NCI-H2081 (cell line): ENCODE measurements around the gene GOLGA1.

ENCODE experiments used
- DNase-seq, 2 experiments: peaks; one replicate each; lab custom pipeline; 2025; lab: John Stamatoyannopoulos, UW

The GOLGA1 gene

DNA sequence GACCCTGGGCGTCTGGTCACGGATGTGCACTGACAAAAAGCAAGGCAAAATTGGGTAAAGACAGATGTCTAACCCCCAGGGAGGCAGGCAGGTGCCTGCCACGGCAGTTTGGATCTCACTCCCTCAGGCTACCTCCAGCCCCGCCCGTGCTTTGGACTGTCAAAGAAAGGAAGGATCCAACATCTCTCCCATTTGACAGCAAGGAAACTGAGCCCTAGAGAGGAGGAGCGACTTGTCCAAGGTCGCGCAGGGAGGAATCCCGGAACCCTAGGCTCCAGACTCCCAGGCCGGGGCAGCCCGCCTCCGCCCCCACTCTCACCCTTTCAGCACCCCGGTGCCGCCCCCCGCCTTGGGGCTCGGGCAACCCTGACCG lies 376 bp downstream of the GOLGA1 start:
- DNase-seq = peak; percentile 87 to 96

DNA sequence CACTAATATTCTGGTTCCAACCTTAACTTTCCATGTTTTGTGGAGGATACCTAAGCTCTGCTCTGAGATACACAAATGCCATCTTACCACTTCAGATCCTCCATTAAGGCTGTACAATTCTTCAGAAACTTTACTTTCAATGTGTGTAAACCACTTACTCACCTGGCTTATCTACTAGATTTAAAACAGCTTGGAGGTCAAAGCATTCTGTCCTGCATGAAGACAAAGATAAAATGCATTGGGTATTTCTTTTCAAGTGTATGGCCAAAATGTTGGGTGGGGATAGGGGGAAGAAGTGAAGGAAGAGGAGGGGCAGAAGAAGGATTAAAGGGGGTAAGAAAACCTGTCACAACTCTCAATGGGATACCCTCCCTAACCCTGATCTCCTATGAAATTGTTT lies 939 bp downstream of the GOLGA1 start:
- no peak for DNase-seq

DNA sequence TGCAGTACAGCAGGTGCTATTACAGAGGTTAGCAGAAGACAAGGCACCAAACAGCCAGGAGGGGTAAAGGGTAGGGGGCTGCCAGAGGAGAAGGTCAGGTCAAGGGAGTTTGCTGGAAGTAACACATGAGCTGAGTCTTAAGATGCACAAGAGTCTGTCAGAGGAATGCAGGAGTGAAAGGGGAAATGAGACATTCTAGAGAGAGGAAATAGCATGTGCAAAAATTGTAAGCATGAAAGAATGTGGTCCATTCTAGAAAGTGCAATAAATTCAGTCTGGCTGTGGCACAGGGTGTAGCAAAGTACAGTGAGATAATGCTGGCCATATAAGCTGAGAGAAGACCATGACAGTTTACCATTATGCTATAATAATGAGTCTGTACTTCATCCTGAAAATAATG lies 6.6 kb downstream of the GOLGA1 start:
- DNase-seq = no peak

DNA sequence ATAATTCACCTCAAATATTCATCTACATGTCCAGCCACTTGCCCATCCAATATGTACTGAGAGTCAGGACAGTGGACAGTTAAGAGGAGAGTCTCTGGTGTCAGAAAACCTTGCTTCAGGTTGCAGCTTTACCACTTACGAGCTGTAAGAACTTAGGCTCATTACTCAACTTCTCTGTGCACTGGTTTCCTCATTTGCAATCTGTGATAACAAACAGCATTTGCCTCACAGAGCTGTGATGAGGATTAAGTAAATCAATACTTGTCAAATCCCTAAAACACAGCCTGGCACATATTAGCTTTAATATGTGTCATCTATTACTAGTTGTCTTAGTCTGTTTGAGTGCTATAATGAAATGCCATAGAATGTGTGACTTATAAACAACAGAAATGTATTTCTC lies 8.6 kb downstream of the GOLGA1 start:
- DNase-seq = no peak

DNA sequence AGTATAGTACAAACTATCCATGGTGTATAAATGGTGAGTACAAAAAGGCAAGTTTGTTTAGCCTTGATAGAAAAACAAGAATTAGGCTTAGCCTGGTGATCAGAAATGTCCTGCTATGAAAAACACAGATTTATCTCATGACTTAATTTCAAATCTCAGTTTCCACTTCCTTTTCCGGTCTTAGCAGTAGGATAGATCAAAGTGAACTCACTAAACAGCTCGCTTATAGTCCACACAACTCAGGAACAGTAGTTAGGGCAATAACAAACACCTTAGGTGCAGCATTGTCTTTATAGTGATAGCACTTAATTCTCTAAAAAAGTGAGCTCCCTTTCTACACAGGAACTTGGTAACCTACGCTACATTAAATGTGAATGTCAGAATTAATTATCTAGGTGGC lies 11.4 kb downstream of the GOLGA1 start:
- DNase-seq = no peak

DNA sequence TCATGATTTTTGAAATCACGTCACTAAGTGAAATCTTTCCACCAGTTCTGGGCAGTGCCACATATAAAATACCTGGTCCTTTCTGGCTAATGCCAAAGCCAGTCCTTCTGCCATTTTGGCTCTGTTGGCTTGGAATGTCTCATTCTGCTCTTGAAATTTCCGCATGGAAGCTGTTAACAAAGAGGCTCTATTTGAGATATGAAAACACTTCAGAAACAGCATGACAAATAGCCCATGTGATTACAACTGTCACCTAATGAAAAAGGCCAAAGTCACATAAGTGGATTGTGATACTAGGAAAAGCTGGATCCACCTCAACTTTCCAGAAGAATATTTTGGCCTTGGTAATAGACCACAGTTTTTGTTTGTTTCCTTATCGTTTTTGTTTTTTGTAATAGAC lies 12.8 kb downstream of the GOLGA1 start:
- no peak for DNase-seq

DNA sequence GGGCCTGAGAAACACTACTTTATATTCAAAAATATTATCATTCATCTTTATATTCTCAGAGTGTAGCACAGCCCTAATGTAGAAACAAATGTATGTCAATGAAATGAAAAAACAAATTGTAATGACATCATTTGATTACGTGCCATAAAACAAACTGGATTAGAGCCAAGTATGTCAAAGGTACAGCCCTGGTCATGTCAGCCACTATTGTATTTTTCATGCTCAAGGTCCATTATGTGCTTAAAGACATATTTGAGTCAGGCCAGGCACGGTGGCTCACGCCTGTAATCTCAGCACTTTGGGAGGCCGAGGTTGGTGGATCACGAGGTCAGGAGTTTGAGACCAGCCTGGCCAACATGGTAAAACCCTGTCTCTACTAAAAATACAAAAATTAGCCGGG lies 20.5 kb downstream of the GOLGA1 start:
- DNase-seq = peak in 1 of 2 experiments; percentile 12

DNA sequence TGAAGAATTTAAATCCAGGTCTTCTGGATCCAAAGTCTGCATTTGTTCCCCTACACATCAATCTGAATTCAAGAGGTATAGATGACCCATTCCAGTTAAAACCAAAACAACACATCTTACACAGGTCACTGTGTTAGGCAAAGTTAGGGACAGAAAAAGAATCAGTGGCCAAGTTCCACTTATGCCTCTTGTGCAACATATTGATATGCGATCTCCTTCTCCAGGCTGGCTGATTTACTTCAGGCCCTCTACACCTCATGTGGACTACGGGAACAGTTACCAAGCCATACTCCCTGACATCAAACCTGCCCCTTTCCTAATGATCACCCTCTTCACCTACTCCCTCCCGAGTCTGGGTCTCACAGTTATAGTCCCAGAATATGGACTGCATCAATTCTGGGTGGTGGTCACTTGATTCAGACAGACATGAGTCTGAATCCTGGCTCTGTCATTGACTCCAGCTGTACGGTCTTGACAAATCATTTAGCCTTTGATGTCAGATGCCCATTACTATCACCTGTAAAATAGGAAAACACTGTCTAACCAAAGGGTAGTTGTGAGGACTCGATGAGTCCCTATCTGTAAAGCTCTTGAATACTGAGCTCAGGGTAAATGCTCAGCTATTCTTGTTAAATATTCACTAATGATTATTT lies 26.0 kb downstream of the GOLGA1 start:
- no peak for DNase-seq

DNA sequence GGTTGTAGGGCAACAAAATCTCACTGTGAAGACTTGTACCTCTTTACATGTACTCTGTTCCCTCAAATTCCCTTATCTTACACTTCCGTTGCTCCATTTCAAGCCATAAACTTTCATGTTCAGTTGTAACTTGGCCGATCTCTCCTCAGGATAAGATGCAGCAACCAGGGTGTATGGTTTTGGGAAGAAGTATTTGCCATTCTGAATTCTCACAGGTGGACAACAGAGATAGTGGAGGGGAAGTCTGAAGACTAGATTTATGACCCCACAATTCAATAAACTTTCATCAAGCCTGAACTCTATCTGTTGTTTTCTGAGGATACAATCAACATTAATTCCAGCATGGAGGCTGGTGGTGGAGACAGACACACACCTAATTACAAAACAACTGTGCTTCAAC lies 27.5 kb downstream of the GOLGA1 start:
- no peak for DNase-seq

DNA sequence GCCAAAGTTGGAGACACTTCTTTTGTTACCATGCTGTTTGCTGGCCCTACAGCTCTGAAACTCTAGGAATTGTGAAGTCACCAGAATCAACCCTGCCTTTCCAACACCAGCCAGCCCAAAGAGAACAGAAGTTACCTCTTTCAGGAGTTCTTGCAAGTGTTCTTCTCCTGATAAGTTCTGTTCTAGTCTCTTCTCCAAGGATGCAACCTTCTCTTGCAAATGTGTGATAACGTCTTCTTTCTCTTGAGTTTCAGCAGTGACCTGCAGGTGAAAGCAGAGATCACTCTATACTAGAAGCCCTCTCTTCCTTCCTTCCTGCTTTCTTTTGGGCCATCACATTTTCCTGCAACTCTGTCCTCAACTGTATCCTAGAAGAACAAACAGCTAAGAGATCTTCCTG lies 29.1 kb downstream of the GOLGA1 start:
- no peak for DNase-seq

DNA sequence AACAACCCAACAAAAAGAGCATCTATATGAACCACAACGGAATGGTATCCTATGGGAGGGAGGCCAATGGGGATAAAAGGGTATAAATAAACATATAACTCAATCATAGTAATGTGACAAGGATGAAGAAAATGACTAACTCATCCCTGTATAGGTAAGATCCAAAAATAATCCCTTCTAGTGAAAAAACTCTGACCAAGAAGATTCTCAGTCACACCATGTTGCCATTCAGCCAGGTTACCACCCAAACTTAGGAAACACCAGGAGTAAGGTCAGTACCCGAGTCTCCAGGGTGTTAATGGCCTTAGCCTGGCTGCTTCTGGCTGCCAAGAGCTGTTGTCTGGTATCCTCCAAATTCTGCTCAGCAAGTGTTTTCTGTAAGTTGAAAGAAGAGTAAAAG lies 32.8 kb downstream of the GOLGA1 start:
- no peak for DNase-seq

DNA sequence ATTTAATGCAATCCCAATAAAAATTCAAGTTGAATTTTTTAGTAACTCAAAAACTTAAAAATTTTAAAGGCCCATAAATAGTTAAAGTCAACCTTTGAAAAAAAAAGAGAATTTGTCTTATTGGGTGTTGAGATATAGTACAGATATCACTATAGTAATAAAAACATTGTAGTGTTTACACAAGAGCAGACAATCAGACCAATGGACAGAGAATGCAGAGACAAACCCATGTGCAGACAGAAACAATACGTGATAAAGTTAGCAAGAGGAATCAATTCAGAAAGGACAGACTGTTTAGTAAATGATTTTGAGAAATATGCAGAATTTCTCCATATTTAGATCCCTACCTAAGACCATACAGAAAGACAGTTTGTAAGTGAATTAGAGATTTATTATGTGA lies 33.9 kb downstream of the GOLGA1 start:
- no peak for DNase-seq

DNA sequence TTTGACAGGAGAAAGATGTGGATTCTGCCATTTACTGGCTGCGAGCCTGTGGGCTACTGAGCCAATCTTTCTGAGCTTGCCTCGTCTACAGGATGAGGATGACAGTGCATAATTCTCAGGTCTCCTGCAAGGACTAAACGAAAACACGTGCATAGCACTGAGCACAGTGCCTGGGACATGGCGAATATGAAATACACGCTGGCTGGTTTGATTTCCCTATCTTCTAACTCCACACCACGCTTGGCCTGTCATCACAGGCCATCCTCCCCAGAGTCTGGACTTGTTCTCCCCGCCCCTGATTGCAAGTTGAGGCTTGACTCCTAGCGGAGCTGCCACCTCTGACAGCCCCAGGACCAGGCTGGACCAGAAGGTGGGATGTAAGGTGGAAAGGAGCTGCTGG lies 41.0 kb downstream of the GOLGA1 start:
- DNase-seq = no peak

DNA sequence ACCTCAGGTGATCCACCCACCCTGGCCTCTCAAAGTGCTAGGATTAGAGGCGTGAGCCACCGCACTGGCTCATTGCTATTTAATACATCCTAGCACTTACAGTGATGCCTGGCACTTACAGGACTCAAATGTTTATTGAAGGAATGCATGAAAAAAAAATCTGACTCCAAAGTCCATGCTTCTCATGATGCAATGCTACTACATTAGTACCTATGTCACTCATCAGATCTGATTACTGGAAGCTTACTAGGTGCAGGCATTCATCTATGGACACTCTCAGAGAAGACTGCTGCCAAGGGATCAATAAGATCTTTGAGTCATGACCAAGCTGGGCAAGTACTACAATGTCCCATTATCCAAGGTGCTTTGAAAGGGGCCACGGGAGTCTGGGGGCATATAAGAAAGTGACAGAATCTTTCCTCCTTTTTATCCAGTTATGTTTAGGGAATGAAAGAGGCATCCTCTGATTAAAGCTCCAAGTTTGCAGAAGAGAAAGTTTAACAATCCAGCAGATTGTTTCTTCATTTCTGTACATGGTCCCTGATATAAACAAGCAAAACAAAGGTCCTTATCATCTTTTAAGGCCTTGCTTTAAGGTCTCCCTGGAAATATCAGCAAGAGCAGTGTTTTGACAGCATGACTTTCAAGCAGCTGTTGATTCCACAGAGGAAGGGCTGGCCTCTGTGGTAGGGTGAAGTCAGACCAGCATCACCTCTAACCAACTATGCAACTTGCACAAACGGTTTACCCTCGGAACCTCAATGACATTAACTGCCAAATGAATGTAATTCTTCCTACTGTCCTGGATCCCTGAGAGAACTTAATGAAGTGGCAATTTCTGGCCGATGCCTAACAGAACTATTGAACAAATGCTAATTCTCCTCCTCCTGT lies 43.1 kb downstream of the GOLGA1 start:
- no peak for DNase-seq

DNA sequence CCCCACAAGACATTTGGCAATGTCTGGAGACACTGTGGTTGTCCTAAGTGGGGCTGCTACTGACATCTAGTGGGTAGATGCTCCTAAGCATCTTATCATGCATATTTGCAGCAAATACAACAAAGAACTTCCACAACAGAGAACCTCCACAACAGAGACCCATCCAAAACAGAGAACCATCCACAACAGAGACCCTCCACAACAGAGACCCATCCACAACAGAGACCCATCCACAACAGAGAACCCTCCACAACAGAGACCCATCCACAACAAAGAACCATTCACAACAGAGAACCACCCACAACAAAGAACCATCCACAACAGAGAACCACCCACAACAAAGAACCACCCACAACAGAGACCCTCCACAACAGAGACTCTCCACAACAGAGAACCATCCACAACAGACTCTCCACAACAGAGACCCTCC lies 46.1 kb downstream of the GOLGA1 start:
- DNase-seq = no peak

DNA sequence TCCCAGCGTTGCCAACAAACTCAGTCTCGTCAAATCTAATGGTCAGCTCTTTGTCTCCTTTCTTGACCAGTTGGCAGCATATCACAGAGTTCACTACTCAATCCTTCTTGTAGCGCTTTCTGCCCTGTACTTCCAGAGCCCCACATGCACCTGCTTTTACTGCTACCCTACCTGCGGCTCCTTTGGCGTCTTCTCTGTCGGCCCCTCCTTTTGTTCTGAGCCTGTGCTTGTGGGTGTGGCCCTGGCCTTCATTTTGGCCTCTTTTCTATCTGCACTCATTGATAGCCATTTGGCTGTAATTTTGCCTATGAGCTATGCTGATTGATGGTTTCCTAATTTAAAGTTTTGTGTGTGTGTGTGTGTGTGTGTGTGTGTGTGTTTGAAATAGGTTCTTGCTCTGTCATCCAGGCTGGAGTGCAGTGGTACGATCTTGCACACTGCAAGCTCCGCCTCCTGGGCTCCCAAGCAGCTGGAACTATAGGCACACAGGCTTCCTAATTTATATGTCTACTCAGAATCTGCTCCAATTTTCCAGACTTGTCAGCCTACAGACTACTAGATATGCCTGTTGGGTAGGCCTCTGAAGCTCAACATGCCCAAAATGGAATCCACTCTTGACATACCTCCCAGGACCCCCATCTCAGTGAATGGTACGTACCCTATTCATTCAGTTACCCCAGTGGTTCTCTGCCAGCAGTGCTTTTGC lies 46.7 kb downstream of the GOLGA1 start:
- DNase-seq = no peak

DNA sequence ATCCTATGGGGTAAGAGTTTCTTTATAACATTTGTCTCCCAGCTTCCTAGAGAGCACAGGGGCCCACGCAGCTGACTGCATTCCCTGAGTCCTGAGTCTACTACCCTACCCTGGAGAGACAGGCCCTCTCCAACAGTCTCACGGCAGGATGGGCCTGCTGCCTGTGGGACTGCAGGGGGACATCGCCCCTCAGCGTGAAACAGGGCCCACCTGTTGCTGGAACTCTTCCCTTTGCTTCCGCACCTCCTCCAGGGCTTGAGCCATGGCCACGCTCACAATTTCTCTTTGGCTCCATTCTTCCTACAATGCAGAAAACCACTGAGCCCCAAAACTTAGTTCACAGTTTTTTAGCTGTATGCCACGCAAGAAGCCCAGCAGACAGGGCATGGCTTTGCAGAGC lies 50.7 kb downstream of the GOLGA1 start:
- no peak for DNase-seq

DNA sequence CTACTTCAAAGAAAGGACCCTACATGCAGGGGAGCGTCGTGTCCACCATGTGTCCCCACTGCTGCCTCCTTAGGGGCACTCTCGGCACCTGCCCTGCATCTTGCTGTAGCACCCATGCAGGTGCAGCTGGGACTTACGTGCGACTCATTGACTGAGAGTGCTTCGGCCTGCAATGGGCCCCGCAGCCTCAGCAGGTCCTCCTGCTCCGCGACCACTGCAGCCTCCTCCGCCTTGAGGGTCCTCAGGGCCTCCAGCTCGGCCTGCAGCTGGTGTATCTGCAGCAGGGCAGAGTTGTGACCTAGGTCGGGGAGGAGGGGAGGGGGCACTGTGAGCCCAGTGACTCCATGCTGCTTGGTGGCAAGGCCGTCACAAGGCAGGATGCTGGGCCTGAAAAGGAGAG lies 51.9 kb downstream of the GOLGA1 start:
- no peak for DNase-seq

DNA sequence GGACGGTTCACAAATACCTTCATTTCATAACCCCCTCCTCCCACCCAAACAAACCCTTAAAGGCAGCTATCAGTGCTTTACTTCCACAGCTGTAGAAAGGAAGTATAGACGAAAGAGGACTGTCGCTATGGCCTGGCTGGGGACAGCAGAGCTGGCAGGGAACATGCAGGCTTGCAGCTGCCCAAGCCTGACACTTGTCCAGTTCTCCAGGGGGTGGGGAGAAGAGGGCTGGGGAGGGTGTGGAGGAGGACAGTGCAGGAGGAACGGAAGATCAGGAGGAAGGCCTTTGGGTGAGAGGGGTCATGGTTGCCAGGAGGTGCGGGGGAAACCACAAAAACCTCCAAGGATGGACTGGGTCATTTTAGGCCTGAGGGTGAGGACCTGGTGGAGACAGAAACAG lies 53.1 kb downstream of the GOLGA1 start:
- DNase-seq = no peak

DNA sequence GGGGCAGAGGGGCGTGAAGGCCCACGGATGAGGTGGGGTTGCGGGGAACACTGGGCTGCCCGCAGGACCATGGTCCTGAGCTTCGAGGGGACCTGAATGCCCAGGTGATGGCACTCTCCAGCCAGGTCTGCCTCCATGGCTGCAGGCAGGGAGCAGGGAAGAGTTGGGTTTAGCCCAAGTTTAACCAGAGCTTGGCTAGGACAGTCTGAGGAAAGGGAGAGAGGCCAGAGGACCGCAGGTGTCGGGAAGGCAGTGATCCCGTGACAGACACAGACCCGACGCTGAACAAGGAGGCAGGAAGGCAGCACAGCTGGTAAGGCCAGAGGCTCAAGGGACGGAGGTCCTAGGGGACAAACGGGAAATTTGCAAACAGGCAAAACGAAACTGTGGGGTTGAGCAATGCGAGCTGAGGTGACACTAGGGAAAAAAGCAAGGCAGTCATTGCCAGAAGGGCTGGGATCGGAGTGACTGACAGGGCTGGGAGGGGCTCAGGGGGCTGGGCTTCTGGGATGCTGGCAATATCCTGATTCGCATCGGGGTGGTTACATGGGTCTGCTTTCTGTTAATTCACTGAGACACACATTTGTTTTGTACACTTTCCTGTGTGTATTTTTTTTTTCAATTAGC lies 53.9 kb downstream of the GOLGA1 start:
- DNase-seq = no peak

DNA sequence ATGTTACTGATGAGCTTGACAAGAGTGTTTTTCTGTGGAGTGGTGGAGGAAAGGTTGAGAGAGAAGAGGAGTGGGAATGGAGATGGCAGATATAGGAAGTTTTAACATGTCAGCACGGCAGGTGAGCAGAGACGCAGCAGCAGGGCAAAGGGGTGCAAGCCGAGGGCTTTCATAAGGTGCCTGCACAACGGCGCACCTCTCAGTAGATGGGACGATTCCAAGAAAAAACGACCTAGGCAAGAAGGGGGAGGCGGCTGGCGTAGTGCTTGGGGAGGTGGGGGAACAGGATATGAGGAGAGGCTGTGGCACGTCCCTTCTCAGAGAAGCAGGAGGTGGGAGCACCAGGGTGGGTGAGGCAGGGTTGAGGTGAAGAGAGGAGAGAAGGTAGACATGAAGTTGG lies 54.4 kb downstream of the GOLGA1 start:
- no peak for DNase-seq

DNA sequence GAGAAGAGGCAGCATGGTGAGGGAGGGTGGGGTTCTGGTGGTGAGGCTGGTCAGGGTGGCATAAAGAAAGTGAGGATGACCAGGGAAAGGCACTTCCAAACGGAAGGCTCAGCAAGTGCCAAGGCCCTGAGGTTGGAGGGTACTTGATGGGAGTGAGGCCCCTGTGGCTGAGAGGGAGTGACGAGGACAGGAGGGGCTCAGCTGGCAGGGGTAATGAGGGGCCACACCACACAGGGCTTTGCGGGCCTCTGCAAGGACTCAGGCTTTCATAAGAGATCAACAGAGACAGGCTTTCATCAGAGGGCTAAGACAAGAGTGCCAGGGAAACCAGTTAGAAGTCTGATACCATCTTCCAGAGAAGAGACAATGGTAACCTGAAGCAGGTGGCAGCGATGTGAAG lies 55.3 kb downstream of the GOLGA1 start:
- no peak for DNase-seq

DNA sequence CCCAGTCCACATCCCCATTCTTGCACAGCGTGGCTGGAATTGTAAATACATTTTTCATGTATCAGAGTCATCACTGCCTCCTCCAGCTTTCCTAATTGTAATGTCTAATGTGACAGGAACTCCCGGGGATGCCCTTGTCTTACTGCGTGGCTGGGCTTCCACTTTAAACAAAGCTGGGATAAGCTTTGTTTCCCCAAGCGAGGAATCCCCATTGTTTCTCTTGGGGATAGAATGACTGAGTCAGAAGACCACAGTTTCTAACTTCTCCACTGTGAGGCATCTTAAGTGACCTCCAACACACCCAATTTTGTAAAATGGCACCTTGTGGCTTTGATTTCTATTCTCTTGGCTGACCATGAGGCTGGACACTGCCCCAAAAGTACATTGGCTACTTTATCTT lies 56.5 kb downstream of the GOLGA1 start:
- no peak for DNase-seq
